ENCODE data around the gene SLC5A12.

DNA sequence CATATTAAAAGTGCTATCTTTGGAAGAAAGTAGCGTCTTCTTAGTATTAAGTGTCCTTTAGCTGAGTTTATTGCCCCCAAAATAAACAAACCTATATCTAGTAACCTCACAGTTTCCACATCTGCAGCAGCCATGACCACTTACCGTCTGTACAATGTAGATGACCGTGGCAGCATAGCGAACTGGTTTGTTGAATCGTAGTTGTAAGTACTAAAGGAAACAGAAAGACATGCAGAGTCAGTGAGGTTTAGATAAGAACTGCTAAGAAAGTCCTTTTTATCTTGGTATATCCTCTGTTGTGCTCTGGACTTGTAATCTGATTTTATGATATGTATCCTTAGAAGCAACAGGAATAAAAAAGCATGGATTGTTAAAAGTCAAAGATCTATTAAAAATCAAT, 9.4 kb downstream of the SLC5A12 start:
- TF ChIP-seq CTCF (conservative IDR thresholded peaks at IDR 0.05; ENCODE audit: low read depth, low read length) (no peak), EZH2 (IDR thresholded peaks at IDR 0.05; ENCODE audit: low read length, unreplicated experiment) (no peak), EZH2phosphoT487 (IDR thresholded peaks at IDR 0.05; ENCODE audit: borderline replicate concordance, low read length) (no peak)
